Hematopoietic multipotent progenitor cell treated with erythropoietin and hydrocortisone succinate and interleukin-3 and kit ligand, for 4 days (in vitro differentiated cells): ENCODE measurements around the gene FAM171A2.

Experiments
- DNase-seq: peaks from one replicate; pipeline ENCODE4 v3.0.0-alpha.2; 2015

FAM171A2 gene

DNA sequence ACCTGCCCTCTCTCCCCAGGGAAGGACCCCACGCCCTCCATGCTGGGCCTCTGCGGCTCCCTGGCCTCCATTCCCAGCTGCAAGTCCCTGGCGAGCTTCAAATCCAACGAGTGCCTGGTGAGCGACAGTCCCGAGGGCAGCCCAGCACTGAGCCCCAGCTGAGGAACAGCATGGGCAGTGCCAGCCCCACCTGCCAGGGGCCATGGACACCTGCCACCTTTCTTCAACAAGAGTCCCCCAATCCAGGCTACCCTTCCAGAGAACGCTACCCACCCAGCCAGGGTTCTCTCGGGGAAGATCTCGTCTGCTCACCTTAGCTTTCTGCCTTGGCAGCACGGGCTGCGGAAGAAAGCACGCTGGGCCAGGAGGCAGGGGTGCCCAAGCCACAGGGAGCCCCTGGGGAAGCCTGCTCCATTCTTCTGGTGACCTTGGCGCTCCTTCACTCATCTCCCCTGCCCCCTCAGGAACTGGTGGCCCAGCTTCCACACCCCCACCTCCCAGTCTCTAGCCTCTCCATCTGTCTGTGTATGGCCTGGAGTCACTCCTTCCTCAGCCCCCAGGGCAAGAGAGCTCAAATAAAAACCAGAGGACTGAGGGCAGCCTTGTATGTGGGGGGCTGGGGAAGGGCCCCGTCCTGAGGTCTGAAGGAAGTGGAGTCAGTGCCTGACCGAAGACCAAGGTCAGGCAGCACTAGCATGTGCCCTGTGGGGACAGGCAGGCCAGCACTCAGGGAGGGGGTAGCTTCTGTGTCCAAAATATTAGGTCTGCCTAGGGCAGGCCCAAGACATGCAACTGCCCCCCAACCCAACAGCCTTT lies 45.4 kb downstream of the FAM171A2 start:
- no peak for DNase-seq

DNA sequence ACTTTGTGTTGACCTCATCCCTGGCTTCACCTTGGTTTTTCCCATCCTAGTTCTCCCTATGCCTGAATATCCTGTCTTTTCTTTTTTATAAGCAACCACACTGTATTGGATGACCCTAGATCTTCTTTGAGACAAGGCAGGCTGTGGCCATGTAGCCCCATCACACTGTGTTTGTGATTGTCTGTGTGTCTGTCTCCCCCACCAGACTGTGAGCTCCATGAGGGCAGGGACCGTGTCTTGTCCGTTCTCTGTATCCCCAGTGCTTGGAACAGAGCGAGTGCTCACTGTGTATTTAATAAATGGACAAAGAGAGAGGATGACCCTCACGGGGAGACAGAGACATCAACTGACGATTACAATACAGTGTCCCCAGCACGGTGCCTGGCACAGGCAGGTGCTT lies 46.1 kb downstream of the FAM171A2 start:
- DNase-seq = no peak

DNA sequence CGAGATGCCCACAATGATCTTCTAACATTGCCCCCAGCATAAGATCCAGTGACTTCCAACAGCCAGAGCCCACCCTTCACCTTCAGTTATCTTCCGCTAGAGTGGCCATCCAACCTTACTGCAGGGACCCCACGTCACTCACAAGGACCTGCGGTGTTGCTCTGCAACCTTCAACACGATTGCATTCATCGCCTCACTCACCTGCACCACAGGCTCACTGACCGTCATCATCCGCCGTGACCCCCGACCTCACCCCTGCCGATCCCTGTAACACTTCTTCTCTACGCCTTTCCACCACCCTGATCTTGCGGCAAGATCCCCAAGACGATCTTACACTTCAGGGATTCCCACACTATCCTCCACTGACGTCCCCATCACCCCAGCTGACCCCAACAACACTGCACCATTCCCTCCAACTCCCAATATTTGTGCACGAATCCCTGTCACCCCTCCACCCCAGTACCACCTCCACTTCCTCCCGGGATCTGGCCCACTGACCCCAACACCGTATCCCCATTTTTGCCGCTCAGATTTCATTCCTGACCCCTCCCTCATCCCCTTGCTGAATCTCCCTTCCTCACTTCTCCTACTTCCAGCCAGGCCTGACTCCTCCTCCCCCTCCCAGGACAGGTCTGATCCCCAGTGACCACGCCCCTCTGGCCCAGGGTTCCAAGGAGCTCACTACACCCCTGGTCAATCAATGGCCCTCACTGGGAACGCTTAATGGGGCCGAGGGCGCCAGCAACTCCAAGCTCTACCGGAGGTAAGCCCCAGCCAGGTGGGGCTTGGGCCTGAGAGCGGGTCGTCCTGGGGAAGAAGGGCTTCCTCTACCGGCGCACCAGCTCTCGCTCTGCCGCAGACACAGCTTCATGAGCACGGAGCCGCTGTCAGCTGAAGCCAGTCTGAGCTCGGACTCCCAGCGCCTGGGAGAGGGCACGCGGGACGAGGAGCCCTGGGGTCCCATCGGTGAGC lies 47.6 kb downstream of the FAM171A2 start:
- DNase-seq = no peak

DNA sequence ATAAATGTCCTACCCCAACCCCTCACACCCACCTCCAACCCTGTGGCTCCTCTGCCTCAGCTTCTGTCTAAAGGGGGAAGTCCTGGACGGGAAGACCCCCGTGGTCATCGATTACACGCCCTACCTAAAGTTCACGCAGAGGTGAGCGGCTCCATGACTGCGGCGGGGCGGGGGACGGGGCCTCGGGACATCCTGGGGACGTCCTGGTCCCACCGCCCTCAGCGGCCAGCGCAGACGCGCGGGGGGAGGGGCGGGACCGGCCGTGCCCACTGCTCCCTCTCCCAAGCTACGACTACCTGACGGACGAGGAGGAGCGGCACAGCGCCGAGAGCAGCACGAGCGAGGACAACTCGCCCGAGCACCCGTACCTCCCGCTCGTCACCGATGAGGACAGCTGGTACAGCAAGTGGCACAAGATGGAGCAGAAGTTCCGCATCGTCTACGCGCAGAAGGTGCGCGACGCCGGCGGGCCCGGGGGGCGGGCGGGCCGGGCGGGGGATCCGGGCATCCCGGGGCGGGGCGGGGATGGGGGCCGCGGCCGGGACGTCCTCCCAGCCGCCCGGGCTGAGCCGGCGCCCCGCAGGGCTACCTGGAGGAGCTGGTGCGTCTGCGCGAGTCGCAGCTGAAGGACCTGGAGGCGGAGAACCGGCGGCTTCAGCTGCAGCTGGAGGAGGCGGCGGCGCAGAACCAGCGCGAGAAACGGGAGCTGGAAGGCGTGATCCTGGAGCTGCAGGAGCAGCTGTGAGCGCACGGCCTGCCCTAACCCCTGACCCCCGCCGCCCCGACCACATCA lies 48.6 kb downstream of the FAM171A2 start:
- peak; percentile 42 for DNase-seq

DNA sequence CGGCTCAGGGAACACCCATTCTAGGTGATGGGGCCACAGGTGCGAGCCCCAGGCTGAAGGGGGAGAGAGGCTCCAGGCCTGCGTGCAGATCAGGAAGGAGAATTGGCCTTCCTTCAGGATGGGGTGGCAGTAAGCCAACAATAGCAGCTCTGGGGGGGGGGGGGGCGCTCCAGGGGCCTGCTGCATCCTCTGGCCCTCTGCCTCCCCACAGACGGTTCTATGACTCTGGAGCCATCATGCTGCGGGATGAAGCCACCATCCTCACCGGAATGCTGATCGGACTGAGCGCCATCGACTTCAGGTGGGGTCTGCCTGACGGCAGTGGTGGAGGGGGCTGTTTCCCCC lies 49.2 kb downstream of the FAM171A2 start:
- DNase-seq = no peak

DNA sequence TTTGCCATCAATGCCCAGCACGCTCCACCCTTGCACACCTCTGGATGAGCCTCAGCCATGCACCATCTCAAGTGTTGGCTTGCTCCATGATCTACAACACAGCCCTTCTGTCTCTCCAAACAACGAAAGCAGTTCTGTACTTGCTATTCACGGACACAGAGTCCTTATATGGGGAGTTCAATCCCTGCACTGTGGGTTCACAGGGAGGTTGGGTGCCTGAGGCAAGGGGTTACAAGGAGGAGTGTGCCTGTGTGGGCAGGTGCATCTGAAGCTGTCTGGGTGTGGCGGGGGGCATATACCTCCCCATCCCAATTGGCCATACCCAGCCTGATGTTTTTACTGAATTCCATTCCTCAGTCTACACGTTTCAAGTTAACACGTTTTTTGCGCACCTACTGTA lies 49.6 kb downstream of the FAM171A2 start:
- no peak for DNase-seq

DNA sequence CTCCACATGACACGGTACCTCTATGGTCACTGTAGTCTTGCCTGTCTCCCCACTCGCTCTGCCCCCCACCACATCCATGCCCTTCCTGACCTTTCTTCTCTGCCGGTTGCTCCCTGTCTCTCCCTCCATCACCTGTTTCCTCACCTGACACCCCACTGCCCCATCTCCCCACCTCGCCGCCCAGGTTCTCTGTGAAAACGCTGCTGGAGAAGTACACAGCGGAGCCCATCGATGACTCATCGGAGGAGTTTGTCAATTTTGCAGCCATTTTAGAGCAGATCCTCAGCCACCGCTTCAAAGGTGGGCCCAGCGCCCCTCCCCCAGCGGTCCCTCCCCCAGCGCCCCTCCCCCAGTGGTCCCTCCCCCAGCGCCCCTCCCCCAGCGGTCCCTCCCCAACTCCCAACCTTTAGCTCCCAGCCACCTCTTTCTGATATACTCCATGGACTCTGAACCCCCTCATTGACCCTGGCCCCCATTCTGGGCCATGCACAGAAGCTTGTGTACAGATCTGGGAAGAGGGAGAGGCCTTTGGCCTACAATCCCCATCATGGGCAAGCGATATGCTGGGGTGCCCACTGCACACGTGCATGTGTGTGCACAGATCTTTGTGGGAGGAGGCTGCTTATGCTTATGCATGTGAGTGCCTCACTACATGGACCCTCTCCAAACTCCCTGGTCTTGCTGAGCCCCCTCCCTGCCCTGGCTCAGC lies 51.1 kb downstream of the FAM171A2 start:
- DNase-seq = no peak

DNA sequence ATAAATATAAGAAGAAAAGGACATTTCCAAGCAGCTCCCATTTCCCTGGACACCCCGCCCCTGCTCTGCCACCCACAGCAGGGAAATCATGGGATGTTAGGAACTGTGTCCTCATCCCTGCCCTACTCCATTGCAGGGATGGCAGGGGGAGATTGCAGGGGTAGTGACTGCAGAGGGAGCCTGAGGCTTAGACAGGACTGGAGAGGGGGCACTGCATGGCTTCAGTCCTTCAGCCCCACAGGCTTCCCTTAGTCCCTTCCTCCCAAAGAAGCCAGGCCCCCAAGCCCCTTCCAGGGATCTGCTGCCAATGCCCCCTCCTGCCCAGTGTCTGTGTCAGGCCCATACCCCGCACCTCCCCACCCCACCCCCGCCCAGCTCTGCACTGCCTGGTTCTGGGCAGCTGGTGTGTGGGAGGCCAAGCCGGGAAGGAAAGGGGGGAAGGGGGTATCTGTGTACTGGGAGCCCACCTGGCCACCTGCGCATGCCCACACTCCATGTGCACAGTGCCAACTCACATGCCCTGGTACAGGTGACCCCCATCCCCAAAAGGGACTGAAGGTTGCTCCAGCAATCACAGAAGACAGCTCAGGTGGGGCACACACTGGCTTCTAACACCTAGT lies 52.0 kb downstream of the FAM171A2 start:
- DNase-seq = no peak

DNA sequence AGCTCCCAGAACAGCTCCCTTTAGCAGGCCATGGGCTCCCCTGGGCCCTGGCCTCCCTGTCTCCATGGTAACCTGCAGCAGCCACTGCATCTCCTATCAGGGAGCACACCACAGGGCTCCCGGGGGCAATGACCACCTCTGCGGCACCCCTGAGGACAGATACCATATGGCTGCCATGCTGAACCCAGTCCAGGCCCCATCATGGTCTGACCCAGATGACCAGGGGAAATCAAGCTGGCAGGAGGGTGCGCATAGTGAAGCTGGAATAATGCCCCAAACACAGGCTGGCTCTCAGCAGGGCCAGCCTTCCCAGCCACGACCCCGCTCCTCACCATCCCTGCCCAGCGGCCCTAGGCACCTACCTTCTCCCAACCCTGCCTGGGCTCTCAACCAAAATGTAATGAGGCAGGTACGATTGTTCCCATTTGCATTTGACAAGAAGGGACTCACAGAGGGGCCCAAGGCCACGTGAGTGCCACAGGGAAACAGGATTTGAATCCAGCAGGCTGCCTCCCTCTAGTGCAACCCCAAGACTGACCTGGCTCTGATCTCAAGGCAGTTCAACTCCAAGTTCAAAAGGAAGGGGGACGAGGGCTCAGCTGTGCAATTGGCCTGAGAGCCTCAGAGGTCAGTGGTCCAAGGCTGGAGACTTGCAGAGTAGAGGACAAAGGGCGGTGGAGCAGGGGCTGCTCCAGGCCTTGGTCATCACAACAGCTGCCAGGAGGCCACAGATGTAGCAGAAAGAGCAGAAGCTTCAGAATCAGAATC lies 52.9 kb downstream of the FAM171A2 start:
- DNase-seq = no peak

DNA sequence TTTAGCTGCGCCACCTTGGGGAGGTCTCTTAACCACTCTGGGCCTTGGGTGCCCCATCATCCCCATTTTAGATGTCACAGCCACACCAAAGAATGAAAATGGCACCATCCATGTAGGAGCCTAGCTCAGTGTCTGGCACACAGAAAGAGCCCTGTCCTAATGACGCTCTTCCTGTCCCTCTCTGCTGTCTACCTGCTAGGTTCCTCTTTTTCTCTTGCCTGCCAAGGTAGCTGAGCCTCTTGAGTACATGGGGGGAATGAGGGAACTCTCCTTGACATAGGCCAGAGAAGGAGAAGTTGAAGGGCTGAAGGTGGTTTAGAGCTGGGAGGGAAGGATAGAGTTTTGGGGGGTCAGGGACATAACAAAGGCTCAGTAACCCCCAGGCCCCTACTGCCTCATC lies 53.5 kb downstream of the FAM171A2 start:
- DNase-seq = no peak

DNA sequence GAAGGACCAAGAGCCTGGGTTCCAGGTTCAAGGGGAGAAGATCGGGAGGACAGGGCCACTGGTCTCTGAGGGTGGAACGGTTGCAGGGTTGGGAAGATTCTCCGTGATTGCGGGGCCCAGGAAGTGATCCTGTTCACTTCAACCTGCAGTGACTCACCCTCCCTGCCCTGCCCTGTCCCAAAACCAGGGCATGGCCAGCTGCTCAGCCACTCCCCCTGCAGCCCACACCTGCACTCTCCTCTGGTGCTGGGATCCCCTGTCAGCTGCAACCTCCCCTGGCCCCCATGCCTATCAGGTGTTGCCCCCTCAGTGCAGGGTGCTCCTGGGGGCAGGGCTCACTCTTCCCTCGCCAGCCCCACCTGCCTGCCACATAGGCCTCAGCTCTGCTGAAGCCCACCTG lies 54.2 kb downstream of the FAM171A2 start:
- DNase-seq = no peak

DNA sequence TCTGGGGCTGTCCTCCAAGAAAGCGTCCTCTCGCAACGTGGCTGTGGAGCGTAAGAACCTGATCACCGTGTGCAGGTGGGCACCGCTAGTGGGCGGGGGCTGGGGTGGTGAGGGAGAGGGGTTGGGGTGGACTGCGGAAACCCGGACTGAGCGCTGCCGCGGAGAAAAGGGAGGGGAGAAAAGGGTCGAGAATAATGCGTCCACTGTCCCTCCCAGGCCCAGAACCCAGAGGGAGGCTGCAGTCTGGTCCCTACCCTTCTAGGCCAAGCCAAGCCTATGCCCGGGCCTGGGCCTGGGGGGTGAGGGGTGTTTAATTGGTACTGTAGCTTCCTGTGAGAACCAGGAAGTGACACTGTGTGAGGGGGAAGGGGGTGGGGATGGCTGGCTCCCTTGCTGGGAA lies 54.8 kb downstream of the FAM171A2 start:
- DNase-seq = no peak

DNA sequence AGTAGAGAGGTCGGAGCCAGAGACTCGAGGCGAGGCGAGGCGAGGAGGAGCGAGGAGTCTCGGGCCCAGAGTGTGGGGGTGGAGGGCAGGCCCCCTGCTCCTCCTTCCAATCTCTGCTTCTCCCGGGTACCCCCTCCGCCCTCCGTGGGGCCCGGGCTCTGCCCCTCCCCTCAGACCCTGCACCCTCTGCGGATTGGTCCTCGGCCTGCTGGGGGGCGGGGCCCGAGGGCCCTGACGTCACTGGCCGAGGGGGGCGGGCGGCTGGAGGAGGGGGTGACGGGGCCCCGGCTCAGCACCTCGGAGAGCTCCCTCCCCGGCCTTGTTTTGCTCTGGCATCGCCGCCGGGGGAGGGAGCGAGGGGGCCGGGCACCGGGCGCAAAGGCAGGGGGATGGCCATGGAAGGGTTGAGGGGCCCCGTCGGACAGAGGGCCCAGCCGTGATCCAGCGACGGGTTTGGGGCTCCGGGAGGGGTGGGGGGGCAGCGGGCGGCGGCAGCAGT lies 55.3 kb downstream of the FAM171A2 start, which contains the start of gene RUNDC3A:
TSS of gene RUNDC3A (plus strand) at position 282 of the 499 bp plus-strand sequence. CDS start 232 bp downstream, outside the sequence.
- peak; percentile 90 for DNase-seq

DNA sequence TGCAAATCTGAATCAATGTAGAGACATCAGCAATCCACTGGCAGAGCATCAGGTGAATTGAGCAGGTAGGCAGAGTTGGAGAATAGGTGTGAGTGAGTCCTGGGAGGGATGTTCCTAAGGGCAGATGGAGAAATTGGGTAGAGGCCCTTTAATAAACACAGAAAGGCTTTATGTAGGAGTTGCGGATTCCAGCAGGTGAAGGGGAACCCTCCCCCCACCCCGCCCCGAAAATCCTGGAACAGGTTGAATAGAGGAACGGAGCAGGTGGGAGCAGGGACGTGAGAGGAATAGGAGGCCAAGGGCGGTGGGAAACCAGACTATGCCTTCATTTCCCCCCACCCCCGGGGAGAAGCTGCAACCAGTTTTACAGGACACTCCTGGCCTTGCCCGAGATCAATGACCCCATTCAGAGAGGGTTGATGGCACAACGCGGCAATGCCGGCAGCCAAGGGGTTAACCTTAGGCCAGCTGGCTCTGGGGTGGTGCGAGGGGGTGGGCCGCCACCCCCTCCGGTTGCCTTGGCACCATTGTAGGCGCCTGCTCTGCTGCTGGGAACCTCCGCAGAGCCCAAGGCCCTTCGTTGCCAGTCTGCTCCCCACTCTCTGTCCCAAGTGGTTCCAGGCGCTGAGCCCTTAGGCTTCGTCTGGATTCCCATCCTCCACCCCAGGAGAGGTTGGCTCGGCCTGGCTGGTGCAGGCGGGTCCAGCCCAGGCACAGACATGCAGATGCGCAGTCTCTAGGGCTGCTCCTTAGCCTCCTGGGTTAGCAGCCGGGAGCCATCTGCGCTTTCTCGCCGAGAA lies 56.1 kb downstream of the FAM171A2 start:
- no peak for DNase-seq

DNA sequence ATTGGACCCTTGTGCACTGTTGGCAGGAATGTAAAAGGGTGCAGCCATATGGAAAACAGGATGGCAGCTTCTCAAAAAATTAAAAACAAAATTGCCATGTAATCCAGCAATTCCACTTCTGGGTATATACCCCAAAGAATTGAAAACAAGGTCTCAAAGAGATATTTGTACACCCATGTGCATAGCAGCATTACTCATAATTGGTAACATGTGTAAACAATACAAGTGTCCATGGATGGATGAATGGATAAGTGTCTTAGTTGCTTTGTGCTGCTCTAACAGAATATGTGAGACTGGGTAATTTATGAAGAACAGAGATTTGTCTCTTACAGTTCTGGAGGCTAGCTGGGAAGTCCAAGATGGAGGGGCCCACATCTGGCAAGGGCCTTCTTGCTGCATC lies 59.0 kb downstream of the FAM171A2 start:
- DNase-seq = no peak
